Endodermal cell (in vitro differentiated cells): ENCODE data around the gene SLC9A3. TPM values are rescaled to one million over a fixed set of nuclear protein-coding genes. Genes with fewer than 3 reads are reported as not detected.
A peak's percentile ranks its signal among the peaks of the same experiment; 100 is the strongest.

Source experiments
- DNase-seq: peaks from one replicate; pipeline ENCODE4 v3.0.0-alpha.2; 2017
- H3K27ac ChIP-seq: 2 replicates; pipeline ENCODE4 v1.5.1; 2013; ENCODE audit warnings: mild to moderate bottlenecking, low read depth, low read length, moderate library complexity
- H3K27me3 ChIP-seq: 2 replicates; pipeline ENCODE4 v1.6.1; 2013; ENCODE audit warnings: mild to moderate bottlenecking, low read length, moderate library complexity; ENCODE audit not compliant: insufficient read depth, control insufficient read depth, poor library complexity, severe bottlenecking
- H3K36me3 ChIP-seq: 2 replicates; pipeline ENCODE4 v1.7.0; 2013; ENCODE audit warnings: mild to moderate bottlenecking, low read length, moderate library complexity; ENCODE audit not compliant: control insufficient read depth, insufficient read depth
- H3K4me1 ChIP-seq: one replicate; pipeline ENCODE4 v1.7.0; 2013; ENCODE audit warnings: low read length; ENCODE audit not compliant: control insufficient read depth, insufficient read depth
- H3K4me3 ChIP-seq: 2 replicates; pipeline ENCODE4 v1.5.1; 2013; ENCODE audit warnings: mild to moderate bottlenecking, low read length, moderate library complexity
- H3K9ac ChIP-seq: 2 replicates; pipeline ENCODE4 v1.6.1; 2013; ENCODE audit warnings: mild to moderate bottlenecking, low read length, moderate library complexity; ENCODE audit not compliant: poor library complexity, severe bottlenecking; ENCODE audit errors: extremely low read depth
- H3K9me3 ChIP-seq: 2 replicates; pipeline ENCODE4 v1.6.1; 2013; ENCODE audit warnings: mild to moderate bottlenecking, low read length, moderate library complexity; ENCODE audit not compliant: control insufficient read depth
- H3K27ac Mint-ChIP-seq: 2 replicates; pipeline ENCODE4 v1.8.0; 2020; ENCODE audit warnings: mixed read lengths
- H3K27me3 Mint-ChIP-seq: 2 replicates; pipeline ENCODE4 v1.8.0; 2021; ENCODE audit warnings: mild to moderate bottlenecking, mixed read lengths; ENCODE audit not compliant: insufficient read depth
- H3K36me3 Mint-ChIP-seq: 2 replicates; pipeline ENCODE4 v1.8.0; 2020; ENCODE audit warnings: low read depth, mixed read lengths
- H3K4me1 Mint-ChIP-seq: 2 replicates; pipeline ENCODE4 v1.8.0; 2020; ENCODE audit warnings: mixed read lengths
- H3K4me3 Mint-ChIP-seq: 2 replicates; pipeline ENCODE4 v1.8.0; 2020; ENCODE audit warnings: mild to moderate bottlenecking, moderate library complexity, mixed read lengths
- H3K9me3 Mint-ChIP-seq: 2 replicates; pipeline ENCODE4 v1.8.0; 2020; ENCODE audit warnings: mild to moderate bottlenecking, mixed read lengths
- WGBS, 2 experiments: methylation state at CpG; one replicate each; pipeline versions ENCODE4 v1.1.5 to v1.1.7; 2013; ENCODE audit warnings: missing lambda C conversion rate in 2 of 2, mixed read lengths in 1 of 2; ENCODE audit not compliant: insufficient coverage in 1 of 2, insufficient read length in 1 of 2; 5-methylcytosine and 5-hydroxymethylcytosine counted together
- total RNA-seq, 2 donors: library from RNA; stranded (reverse); fragmentation: NEBNext Ultra II Directional in 1 of 2; extraction: Animal tissue kit (Norgen Biotek cat#: 25700) in 1 of 2; gene quantifications; 2 replicates in 1 of 2; 3 replicates in 1 of 2; pipeline ENCODE4 v1.2.1, GENCODE V29; 2021
- TF ChIP-seq, protein P1 (sequence below): fragments of 200-600 bp; sonication (generic); conservative IDR thresholded peaks from 2 replicates; pipeline ENCODE4 v1.5.0; 2021; ENCODE audit warnings: antibody characterized with exemption, mild to moderate bottlenecking

The SLC9A3 gene
- total RNA-seq, 2 donors from 2014 or later, result 1.3 to 1.5 TPM

GRCh38 chr5:436641-436975 is 87.6 kb downstream of the SLC9A3 start:
- H3K27ac ChIP-seq, result no peak overlapping the region
- Mint-ChIP-seq H3K9me3 (no peaks in the 10 kb centered on the region), H3K27me3 (peaks cover 7% of the 10 kb centered on the region), H3K36me3 (no peaks in the 10 kb centered on the region), H3K4me3 (no peak overlapping the region), H3K27ac (no peak overlapping the region), H3K4me1 (peaks cover 1% of the 10 kb centered on the region)
- TF ChIP-seq, protein P1, sequence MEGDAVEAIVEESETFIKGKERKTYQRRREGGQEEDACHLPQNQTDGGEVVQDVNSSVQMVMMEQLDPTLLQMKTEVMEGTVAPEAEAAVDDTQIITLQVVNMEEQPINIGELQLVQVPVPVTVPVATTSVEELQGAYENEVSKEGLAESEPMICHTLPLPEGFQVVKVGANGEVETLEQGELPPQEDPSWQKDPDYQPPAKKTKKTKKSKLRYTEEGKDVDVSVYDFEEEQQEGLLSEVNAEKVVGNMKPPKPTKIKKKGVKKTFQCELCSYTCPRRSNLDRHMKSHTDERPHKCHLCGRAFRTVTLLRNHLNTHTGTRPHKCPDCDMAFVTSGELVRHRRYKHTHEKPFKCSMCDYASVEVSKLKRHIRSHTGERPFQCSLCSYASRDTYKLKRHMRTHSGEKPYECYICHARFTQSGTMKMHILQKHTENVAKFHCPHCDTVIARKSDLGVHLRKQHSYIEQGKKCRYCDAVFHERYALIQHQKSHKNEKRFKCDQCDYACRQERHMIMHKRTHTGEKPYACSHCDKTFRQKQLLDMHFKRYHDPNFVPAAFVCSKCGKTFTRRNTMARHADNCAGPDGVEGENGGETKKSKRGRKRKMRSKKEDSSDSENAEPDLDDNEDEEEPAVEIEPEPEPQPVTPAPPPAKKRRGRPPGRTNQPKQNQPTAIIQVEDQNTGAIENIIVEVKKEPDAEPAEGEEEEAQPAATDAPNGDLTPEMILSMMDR, result no peak
- no peak overlapping the region for H3K4me3 ChIP-seq
- no peak for DNase-seq
- H3K36me3 ChIP-seq, result no peaks in the 10 kb centered on the region
- 70 to 71% methylated on average over 5 of the region's 5 CpGs for WGBS, 2 experiments
- no peaks in the 10 kb centered on the region for H3K9me3 ChIP-seq
- H3K9ac ChIP-seq, result no peak overlapping the region
- H3K4me1 ChIP-seq, result no peaks in the 10 kb centered on the region
- no peaks in the 10 kb centered on the region for H3K27me3 ChIP-seq

DNA sequence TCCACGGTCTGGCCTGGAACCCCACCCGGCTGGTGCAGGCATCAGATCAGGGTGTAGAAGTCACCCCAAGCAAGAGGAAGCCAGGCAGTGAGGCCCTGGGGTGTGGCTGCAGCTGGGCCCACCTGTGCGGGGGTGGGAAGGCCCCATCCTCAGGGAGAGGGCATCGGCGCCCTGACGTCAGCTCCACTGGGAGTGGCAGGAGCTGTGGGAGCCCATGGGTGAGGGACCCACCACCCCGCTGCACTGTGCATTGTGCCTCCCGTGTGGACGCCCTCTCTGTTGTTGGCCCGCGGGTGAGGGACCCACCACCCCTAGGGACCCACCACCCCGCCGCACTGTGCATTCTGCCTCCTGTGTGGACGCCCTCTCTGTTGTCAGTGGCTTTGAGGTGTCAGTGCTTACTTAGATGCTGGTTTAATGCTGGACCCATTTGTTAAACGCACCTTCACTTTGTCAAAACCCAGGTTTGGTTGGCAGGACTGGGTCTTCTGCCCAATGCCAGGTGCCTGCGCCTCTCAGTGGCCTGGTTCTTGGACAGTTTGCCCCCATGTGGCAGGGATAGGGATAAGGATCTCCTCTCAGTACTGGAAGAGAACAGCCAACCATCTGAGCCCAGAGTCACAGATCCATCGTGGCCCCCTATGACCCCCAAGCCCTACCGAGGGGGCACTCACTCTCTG is 88.1 kb downstream of the SLC9A3 start:
- H3K9ac ChIP-seq, result no peak overlapping the region
- WGBS, 2 experiments, result 85 to 88% methylated on average over 9 to 18 of the region's 18 CpGs
- no peak overlapping the region for H3K4me3 ChIP-seq
- TF ChIP-seq, protein P1, result peak; percentile 66
- Mint-ChIP-seq H3K27me3 (peaks cover 7% of the 10 kb centered on the region), H3K36me3 (no peaks in the 10 kb centered on the region), H3K4me1 (peaks cover 2% of the 10 kb centered on the region), H3K4me3 (no peak overlapping the region), H3K27ac (no peak overlapping the region), H3K9me3 (no peaks in the 10 kb centered on the region)
- no peaks in the 10 kb centered on the region for H3K4me1 ChIP-seq
- H3K9me3 ChIP-seq, result no peaks in the 10 kb centered on the region
- no peak overlapping the region for H3K27ac ChIP-seq
- peak; percentile 72 for DNase-seq
- H3K36me3 ChIP-seq, result no peaks in the 10 kb centered on the region
- no peaks in the 10 kb centered on the region for H3K27me3 ChIP-seq

- Histone ChIP-seq H3K27ac (no peak overlapping the region), H3K4me1 (no peaks in the 10 kb centered on the region), H3K27me3 (no peaks in the 10 kb centered on the region), H3K4me3 (no peak overlapping the region), H3K9ac (no peak overlapping the region), H3K9me3 (no peaks in the 10 kb centered on the region), H3K36me3 (no peaks in the 10 kb centered on the region)
- H3K27ac Mint-ChIP-seq, result no peak overlapping the region
- no peaks in the 10 kb centered on the region for H3K36me3 Mint-ChIP-seq
- peaks cover 2% of the 10 kb centered on the region for H3K4me1 Mint-ChIP-seq
- DNase-seq, result peak; percentile 14
- WGBS, 2 experiments, result 90 to 91% methylated on average over 23 to 27 of the region's 27 CpGs
- H3K9me3 Mint-ChIP-seq, result no peaks in the 10 kb centered on the region
- H3K27me3 Mint-ChIP-seq, result peaks cover 6% of the 10 kb centered on the region
- TF ChIP-seq, protein P1, result no peak
- H3K4me3 Mint-ChIP-seq, result no peak overlapping the region
Observed at GRCh38 chr5:435156-435790, 89.0 kb downstream of the SLC9A3 start.
